ENCODE results near the gene DBNDD2.
A peak's percentile ranks its signal among the peaks of the same experiment; 100 is the strongest.

DBNDD2 gene

GRCh38 chr20:45387274-45387673 lies 20.8 kb upstream of the DBNDD2 start:
- no peak for DNase-seq

GRCh38 chr20:45390931-45391330 lies 17.2 kb upstream of the DBNDD2 start:
- DNase-seq: no peak

DNA sequence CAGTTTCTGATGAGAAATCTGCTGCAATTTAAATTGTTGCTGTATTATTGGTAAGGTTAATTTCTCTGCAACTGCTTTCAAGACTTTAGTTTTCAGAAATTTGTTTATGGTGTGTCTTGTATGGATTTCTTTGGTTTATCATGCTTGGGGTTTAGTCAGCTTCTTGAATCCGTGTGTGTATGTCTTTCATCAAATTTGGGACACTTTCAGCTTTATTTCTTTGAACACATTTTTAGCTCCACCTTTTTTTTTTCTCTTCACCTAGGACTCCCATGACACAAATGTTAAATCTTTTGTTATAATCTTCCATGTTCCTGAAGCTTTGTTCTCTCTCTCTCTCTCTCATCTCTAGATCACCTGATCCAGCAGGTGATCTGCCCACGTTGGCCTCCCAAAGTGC lies 16.5 kb upstream of the DBNDD2 start:
- no peak for DNase-seq

DNA sequence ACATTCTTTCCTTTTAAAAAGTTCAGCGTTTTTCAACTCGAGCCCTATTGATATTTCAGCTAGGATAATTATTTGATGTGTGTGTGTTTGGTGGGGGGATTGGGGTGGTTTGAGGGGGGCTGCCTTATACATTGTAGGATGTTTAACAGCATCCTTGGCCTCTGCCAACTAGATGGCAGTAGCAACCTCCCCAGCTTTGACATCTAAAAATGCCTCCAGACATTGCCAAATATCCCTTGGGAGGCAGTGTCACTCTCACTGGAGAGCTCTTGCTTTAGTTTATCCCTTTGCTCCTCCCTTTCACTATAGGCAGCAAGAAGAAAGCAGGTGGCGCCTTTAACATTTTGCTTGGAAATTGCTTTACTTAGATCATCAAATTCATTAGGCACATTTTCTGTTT lies 15.4 kb upstream of the DBNDD2 start:
- no peak for DNase-seq

DNA sequence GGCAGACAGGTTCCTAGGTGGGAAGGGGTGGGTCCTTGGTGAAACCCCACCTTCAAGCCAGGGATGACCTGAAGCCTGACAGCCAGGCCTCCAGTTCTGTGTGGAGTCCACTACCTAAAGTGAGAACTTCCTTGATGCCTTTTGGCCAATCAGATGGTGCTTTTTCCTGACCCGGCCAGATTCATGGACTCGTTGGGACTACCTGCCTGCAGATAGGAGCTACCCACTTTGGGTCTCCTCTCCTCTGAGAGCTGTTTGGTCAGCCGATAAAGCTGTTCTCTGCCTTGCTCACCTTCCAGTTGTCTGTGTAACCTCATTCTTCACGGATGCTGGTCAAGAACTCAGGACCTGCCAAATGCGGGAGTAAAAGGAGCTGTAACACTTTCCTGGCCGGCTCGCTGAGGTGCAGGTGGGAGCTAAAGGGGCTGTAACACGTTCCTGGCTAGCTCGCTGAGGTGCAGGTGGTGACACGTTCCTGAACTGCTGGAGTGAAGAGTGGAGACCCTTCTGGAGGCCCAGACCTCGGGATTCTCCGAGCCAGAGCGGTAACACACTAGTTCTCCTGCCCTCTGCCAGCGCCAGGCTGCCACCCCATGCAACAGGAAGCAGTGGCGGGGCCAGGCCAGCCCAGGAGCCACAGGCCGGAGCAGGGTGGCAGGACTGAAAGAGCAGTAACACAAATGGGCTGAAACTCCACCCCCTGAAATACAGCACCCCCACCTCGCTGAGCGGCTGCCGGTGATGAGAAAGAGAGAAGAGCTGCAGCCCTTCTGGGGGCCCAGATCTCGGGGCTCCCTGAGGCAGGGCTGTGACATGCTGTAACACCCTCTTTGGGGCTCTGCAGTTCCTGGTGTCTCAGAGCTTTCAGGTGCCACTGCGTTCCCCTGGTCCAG lies 13.6 kb upstream of the DBNDD2 start:
- no peak for DNase-seq

DNA sequence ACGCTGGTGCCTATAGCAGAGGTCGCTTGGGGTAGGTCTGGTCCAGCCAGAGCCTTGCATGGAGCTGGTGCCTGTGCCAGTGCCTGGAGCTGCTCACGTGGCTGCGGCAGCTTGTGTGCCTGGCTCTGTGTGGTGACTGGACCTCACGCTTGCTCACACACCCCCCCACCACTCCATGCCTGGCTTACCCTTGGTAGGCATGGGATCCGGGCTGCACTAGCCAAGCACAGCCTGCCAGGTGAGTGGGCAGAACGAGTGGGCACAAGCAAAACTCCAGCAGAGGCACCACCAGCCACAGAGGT lies 13.0 kb upstream of the DBNDD2 start:
- DNase-seq: no peak

- DNase-seq: no peak
Observed at GRCh38 chr20:45399018-45399417, 9.1 kb upstream of the DBNDD2 start.

DNA sequence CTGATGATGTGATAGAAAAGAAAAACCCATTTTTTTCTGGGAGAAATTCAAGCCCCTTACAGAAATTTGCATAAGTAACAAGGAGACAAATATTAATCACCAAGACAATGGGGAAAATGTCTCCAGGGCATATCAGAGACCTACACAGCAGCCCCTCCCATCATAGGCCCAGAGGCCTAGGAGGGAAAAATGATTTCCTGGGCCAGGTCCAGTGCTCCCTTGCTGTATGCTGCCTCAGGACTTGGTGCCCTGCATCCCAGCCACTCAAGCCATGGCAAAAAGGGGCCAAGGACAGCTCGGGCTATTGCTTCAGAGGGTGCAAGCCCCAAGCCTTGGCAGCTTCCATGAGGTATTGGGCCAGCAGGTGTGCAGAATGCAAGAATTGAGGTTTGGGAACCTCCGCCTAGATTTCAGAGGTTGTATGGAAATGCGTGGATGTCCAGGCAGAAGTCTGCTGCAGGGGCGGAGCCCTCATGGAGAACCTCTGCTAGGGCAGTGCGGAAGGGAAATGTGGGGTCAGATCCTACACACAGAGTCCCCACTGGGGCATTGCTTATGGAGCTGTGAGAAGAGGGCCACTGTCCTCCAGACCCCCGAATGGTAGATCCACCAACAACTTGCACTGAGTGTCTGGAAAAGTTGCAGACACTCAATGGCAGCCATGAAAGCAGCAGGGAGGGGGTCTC lies 7.6 kb upstream of the DBNDD2 start:
- DNase-seq: no peak

- no peak for DNase-seq
Observed at GRCh38 chr20:45402946-45403345, 5.1 kb upstream of the DBNDD2 start.

GRCh38 chr20:45404438-45404837 lies 3.7 kb upstream of the DBNDD2 start:
- no peak for DNase-seq

GRCh38 chr20:45405571-45406259 lies 2.4 kb upstream of the DBNDD2 start:
- DNase-seq: peak in 3 of 14 donors; percentile 37 to 66 (median 57)

DNA sequence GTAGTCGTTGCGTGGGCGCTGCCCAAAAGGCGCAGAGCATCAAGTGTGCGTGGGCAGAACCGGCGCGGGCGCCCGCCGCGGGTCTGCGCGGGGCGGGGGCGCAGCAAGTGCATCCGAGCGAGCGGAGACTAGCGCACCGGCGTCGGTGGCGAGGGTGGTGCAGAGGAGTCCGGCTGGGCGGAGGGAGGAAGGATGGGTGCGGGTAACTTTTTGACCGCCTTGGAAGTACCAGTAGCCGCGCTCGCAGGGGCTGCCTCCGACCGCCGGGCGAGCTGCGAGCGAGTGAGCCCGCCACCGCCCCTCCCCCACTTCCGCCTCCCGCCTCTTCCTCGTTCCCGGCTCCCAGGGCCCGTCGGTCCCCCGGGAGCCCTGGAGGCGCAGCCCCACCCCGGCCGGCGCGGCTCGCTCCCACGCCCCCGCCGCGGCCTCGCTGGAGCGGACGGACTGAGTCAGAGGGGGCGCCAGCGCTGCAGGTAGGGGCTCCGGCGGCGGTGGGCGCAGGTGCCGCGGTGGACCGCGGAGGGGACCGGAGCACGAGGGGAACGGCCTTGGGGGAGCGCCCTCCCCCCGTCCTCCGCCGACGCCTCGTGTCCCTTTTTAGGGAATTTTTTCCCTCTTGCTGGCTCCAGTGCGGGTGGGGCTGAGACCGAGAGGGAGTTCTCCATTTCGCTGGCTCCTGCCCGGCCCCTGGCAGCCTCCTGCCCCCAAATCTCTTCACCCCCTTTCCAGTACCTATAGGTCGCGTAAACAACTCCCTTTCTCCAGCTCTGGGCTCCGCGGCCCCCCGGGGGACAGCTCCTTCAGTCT lies 1.6 kb upstream of the DBNDD2 start:
- peak in 12 of 14 donors; percentile 37 to 78 (median 60) for DNase-seq

GRCh38 chr20:45407067-45407745 lies 883 bp upstream of the DBNDD2 start:
- peak in 9 of 14 donors; percentile 34 to 74 (median 62) for DNase-seq

DNA sequence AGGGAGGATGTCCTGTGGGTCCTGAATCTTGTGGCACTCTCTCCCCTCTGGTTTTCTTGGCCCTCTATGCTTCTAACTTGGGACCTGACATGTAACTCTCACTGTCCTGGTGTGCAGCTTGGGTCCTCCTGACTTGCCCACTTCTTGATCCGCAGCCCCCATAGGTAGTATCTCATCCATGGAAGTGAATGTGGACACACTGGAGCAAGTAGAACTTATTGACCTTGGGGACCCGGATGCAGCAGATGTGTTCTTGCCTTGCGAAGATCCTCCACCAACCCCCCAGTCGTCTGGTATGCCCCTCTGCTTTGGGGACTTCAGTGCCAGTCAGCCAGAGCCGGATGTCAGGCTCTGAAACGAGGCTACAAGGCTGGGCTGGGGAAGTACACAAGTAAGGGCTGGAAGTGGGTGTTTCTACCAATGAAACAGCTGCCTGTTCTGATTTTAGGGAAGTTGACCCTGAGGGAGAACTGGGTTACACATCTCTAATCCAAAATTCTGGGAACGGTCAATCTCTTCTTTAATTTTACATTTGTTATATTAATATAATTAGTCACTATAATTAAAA lies 641 bp downstream of the DBNDD2 start:
- peak in 9 of 14 donors; percentile 12 to 76 (median 36) for DNase-seq

GRCh38 chr20:45409521-45410272 lies 1.6 kb downstream of the DBNDD2 start:
- no peak for DNase-seq

- DNase-seq: no peak
Observed at GRCh38 chr20:45410887-45411286, 2.8 kb downstream of the DBNDD2 start.

DNA sequence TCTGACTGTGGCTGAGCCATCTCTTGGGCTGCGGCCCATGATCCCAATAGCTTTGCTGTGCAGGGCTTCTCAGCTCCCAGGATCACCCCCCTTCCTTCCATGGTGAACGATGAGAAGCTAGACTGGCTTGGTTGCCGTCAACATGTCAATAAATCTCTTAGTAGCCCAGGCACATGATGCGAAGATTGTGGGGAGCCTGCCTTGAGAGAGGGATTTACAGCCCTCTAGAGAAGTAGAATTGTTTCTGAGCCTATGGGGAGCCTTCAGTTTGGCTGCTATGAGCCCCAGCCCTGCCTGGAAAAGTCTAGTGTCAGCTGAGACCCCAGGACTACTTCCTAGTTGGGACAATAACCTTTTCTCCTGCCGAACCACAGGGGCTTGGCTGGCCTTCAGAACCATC lies 4.6 kb downstream of the DBNDD2 start:
- no peak for DNase-seq

GRCh38 chr20:45413479-45413878 lies 5.4 kb downstream of the DBNDD2 start:
- DNase-seq: no peak

DNA sequence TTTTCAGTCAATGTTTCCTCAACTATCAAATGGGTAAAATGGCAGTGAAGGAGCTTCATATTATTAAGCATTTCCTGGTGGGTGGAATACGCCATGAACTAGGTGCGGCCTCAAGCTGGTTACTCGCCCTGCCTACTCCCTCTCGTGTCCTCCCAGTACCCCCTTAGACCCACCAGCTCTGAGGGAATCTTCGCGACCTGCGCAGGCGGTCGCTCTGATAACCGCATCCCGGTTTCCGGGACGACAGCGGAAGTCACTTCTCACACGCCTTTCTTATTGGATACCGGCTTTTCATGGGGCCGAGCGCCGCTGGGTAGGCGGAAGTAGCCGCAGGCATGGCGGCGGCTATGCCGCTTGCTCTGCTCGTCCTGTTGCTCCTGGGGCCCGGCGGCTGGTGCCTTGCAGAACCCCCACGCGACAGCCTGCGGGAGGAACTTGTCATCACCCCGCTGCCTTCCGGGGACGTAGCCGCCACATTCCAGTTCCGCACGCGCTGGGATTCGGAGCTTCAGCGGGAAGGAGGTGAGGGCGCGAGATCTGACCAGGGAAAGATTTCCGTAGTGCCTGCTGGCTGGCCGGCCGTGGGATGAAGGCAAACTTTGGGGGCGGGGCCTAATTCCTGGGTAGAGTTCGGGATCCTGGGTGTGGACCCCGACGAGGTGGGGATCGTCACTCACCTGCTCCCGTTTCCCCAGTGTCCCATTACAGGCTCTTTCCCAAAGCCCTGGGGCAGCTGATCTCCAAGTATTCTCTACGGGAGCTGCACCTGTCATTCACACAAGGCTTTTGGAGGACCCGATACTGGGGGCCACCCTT lies 7.9 kb downstream of the DBNDD2 start, which contains the start of gene PIGT:
Gene PIGT, plus strand, starts transcription at position 320 of the 816 bp plus-strand sequence. Its CDS starts 16 bp downstream, at position 336.
- DNase-seq: peak; percentile 14 to 88 (median 82)

- no peak for DNase-seq
Observed at GRCh38 chr20:45416917-45417316, 8.8 kb downstream of the DBNDD2 start.

All from C1 segment of cervical spinal cord (tissue), 14 donors.